K562 (cell line): Measurements from ENCODE around the gene NAXD. TPM values are rescaled to one million over a fixed set of nuclear protein-coding genes. Genes with fewer than 3 reads are reported as not detected.

Experiments used
- ATF7 ChIP-seq: fragments of 450-650 bp; IDR thresholded peaks from 2 replicates; pipeline ENCODE4 v1.7.1; 2014; ENCODE audit warnings: mild to moderate bottlenecking, moderate library complexity
- EP400 ChIP-seq: fragments of 450-650 bp; IDR thresholded peaks from 2 replicates; pipeline ENCODE4 v1.6.1; 2017; ENCODE audit warnings: antibody characterized with exemption, mild to moderate bottlenecking, moderate library complexity
- HDAC1 ChIP-seq, 2 experiments: fragments of 450-650 bp; IDR thresholded peaks; 2 replicates each; pipeline ENCODE4 v1.6.1; 2016 to 2017; ENCODE audit warnings: inconsistent platforms in 1 of 2, mild to moderate bottlenecking in 1 of 2, moderate library complexity in 1 of 2
- KDM2B ChIP-seq: fragments of 250-450 bp; sonication (Bioruptor Pico); IDR thresholded peaks from 2 replicates; pipeline ENCODE4 v1.8.0; 2021; ENCODE audit warnings: mild to moderate bottlenecking, moderate library complexity
- MBD2 ChIP-seq: sonication (generic); IDR thresholded peaks from 2 replicates; pipeline ENCODE4 v1.6.1; 2016; ENCODE audit warnings: low read depth, borderline replicate concordance
- MED1 ChIP-seq: sonication (generic); formaldehyde crosslinking; IDR thresholded peaks from 2 replicates; pipeline ENCODE4 v1.8.1; 2023; ENCODE audit warnings: missing genetic modification reagents, borderline replicate concordance
- MTA3 ChIP-seq: fragments of 450-650 bp; formaldehyde crosslinking; IDR thresholded peaks from 2 replicates; pipeline ENCODE4 v1.6.1; 2017; ENCODE audit warnings: mild to moderate bottlenecking, borderline replicate concordance
- NFATC3 ChIP-seq: fragments of 450-650 bp; IDR thresholded peaks from 2 replicates; pipeline ENCODE4 v1.6.1; 2017; ENCODE audit warnings: mild to moderate bottlenecking
- NFE2 ChIP-seq: IDR thresholded peaks from 2 replicates; pipeline ENCODE4 v1.6.1; 2014; ENCODE audit warnings: antibody characterized with exemption, low read depth
- NR1H2 ChIP-seq: sonication (generic); formaldehyde crosslinking; IDR thresholded peaks from 2 replicates; pipeline ENCODE4 v1.4.0; 2020; ENCODE audit warnings: mild to moderate bottlenecking, missing genetic modification reagents
- RBFOX2 ChIP-seq: fragments of 200-400 bp; formaldehyde crosslinking; IDR thresholded peaks from 2 replicates; pipeline ENCODE4 v1.6.1; 2017; ENCODE audit warnings: low read depth, mild to moderate bottlenecking, low read length, moderate library complexity
- RBM25 ChIP-seq: fragments of 200-400 bp; formaldehyde crosslinking; IDR thresholded peaks from 2 replicates; pipeline ENCODE4 v1.6.1; 2018; ENCODE audit warnings: low read length, low read depth, moderate library complexity; ENCODE audit not compliant: severe bottlenecking
- SREBF1 ChIP-seq: fragments of 150-350 bp; IDR thresholded peaks from 2 replicates; pipeline ENCODE4 v1.6.1; 2014; ENCODE audit warnings: antibody characterized with exemption, low read depth, low read length, borderline replicate concordance
- TBP ChIP-seq: optimal IDR thresholded peaks from 2 replicates; pipeline ENCODE3; 2011; ENCODE audit warnings: low read depth, low read length, improper control_type of control experiment
- XRCC5 ChIP-seq: fragments of 200-400 bp; formaldehyde crosslinking; IDR thresholded peaks from 2 replicates; pipeline ENCODE4 v1.6.1; 2017; ENCODE audit warnings: low read depth, mild to moderate bottlenecking, low read length
- ZNF121 ChIP-seq: sonication (generic); formaldehyde crosslinking; conservative IDR thresholded peaks from 2 replicates; pipeline ENCODE4 v1.8.0; 2022; ENCODE audit warnings: missing genetic modification reagents
- ZNF146 ChIP-seq: IDR thresholded peaks from one replicate; pipeline ENCODE4 v1.6.1; 2018; ENCODE audit warnings: missing compliant biosample characterization; ENCODE audit not compliant: unreplicated experiment
- polyA plus RNA-seq, 8 experiments: library from polyadenylated mRNA; depleted of rRNA in 4 of 8; stranded (reverse) in 5 of 8; unstranded in 3 of 8; fragments of >200 nt; fragmentation: Nextera tagmentation in 2 of 8; fragmentation: Illumina TruSeq in 1 of 8; extraction: Ambion mirVana in 2 of 8; extraction: Trizol in 1 of 8; gene quantifications; 2 replicates each; pipeline versions ENCODE4 v1.2.1 to v1.2.3, GENCODE V29; 2011 to 2014; ENCODE audit warnings: inconsistent platforms in 1 of 8, missing spikeins in 1 of 8
- total RNA-seq, 7 experiments: library from RNA; depleted of rRNA in 6 of 7; stranded (reverse); fragments of >200 nt in 6 of 7; fragmentation: Illumina TruSeq in 2 of 7; extraction: Trizol in 2 of 7; gene quantifications; 2 replicates each; pipeline versions ENCODE4 v1.2.1 to v1.2.3, GENCODE V29; 2011 to 2021; ENCODE audit warnings: low replicate concordance in 1 of 7
- TF ChIP-seq, protein P1 (sequence below): conservative IDR thresholded peaks from 2 replicates; pipeline ENCODE4 v1.6.1; 2011; ENCODE audit warnings: low read depth, mild to moderate bottlenecking, low read length; ENCODE audit not compliant: control insufficient read depth
- TF ChIP-seq, protein P2 (sequence below): fragments of 450-650 bp; formaldehyde crosslinking; IDR thresholded peaks from 2 replicates; pipeline ENCODE4 v1.4.0; 2022; ENCODE audit warnings: mild to moderate bottlenecking, moderate library complexity
- TF ChIP-seq, protein P3 (sequence below): fragments of 250-450 bp; sonication (Bioruptor Pico); IDR thresholded peaks from 2 replicates; pipeline ENCODE4 v1.5.0; 2021
- TF ChIP-seq, protein P4 (sequence below): sonication (generic); formaldehyde crosslinking; IDR thresholded peaks from 2 replicates; pipeline ENCODE4 v1.8.0; 2022; ENCODE audit warnings: missing genetic modification reagents, mild to moderate bottlenecking, moderate library complexity, borderline replicate concordance
- TF ChIP-seq, protein P5 (sequence below): fragments of 200-800 bp; sonication (Bioruptor generic); IDR thresholded peaks from 2 replicates; pipeline ENCODE4 v1.6.1; 2017; ENCODE audit warnings: missing genetic modification characterization, missing compliant biosample characterization

Gene NAXD
- total and polyA plus RNA-seq, 9 of the 15 experiments (the other 6 are each of a cell fraction or from before 2014, with no cell fraction given), result 0.59 to 20.6 (median 13.0) TPM

DNA sequence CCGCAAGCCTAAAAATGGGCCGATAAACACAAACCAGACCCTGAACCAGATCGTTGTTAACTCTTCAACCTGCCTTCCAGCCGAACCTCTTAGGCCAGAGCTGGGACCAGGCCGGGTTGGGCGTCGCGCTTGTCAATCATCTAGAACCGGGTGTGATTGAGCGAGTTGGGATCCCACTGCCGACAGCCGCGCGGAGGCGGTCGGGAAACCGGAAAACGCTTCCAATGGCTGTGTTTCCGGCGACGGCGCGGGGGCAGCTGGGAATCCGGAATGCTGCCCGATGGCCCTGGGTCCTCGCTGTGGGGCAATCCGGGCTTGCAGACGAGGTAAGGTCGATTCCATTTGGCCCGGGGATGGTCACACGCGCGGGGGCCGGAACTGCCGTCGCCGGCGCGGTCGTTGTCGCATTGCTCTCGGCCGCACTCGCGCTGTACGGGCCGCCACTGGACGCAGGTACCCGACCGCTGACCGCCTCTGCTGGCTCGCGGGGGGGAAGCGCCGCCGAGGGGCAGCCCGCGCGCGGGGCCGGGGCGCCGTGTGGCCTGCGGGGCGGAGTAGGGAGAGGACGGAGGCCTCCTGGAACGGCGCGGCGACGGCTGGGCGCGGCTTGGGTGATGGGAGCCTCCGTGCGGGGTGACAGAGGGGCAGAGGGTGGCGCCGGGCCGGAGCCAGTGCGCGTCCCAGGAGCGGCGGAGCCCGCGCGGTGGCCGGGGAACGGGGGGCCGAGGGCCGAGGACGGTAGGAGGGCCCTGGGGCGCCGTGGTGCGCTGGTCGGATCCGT lies at the start of gene NAXD (continued):
- TF ChIP-seq RBFOX2, result peak; percentile 89
- TF ChIP-seq TBP, result peak; percentile 16
- 0 out of 4 replicates have a peak, but pooled peaks of 1 of the 2 experiments have one; percentile 13 for TF ChIP-seq HDAC1 (IDR thresholded peaks at IDR 0.05)
- no peak for TF ChIP-seq SREBF1
- no peak for TF ChIP-seq NFE2
- TF ChIP-seq KDM2B (CRISPR knock-in tag), result no peak
- TF ChIP-seq ZNF121 (CRISPR knock-in tag), result no peak
- TF ChIP-seq, protein P1, sequence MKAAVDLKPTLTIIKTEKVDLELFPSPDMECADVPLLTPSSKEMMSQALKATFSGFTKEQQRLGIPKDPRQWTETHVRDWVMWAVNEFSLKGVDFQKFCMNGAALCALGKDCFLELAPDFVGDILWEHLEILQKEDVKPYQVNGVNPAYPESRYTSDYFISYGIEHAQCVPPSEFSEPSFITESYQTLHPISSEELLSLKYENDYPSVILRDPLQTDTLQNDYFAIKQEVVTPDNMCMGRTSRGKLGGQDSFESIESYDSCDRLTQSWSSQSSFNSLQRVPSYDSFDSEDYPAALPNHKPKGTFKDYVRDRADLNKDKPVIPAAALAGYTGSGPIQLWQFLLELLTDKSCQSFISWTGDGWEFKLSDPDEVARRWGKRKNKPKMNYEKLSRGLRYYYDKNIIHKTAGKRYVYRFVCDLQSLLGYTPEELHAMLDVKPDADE, result peak; percentile 42
- TF ChIP-seq, protein P2, sequence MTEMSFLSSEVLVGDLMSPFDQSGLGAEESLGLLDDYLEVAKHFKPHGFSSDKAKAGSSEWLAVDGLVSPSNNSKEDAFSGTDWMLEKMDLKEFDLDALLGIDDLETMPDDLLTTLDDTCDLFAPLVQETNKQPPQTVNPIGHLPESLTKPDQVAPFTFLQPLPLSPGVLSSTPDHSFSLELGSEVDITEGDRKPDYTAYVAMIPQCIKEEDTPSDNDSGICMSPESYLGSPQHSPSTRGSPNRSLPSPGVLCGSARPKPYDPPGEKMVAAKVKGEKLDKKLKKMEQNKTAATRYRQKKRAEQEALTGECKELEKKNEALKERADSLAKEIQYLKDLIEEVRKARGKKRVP, result no peak
- TF ChIP-seq XRCC5, result peak; percentile 55; the same call in 1 of the 2 replicates
- TF ChIP-seq MTA3, result peak; percentile 44; the same call in 1 of the 2 replicates
- no peak for TF ChIP-seq RBM25
- TF ChIP-seq MBD2, result peak; percentile 54
- TF ChIP-seq MED1, result 0 out of 2 replicates have a peak, but pooled peaks have one; percentile 90
- TF ChIP-seq EP400, result peak; percentile 53; the same call in 1 of the 2 replicates
- TF ChIP-seq, protein P3, sequence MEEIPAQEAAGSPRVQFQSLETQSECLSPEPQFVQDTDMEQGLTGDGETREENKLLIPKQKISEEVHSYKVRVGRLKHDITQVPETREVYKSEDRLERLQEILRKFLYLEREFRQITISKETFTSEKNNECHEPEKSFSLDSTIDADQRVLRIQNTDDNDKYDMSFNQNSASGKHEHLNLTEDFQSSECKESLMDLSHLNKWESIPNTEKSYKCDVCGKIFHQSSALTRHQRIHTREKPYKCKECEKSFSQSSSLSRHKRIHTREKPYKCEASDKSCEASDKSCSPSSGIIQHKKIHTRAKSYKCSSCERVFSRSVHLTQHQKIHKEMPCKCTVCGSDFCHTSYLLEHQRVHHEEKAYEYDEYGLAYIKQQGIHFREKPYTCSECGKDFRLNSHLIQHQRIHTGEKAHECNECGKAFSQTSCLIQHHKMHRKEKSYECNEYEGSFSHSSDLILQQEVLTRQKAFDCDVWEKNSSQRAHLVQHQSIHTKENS (CRISPR knock-in tag), result no peak
- TF ChIP-seq NR1H2 (CRISPR knock-in tag), result no peak
- TF ChIP-seq ZNF146 (CRISPR knock-in tag), result no peak
- peak; percentile 35; the same call in 1 of the 2 replicates for TF ChIP-seq ATF7
- no peak for TF ChIP-seq NFATC3
- TF ChIP-seq, protein P4, sequence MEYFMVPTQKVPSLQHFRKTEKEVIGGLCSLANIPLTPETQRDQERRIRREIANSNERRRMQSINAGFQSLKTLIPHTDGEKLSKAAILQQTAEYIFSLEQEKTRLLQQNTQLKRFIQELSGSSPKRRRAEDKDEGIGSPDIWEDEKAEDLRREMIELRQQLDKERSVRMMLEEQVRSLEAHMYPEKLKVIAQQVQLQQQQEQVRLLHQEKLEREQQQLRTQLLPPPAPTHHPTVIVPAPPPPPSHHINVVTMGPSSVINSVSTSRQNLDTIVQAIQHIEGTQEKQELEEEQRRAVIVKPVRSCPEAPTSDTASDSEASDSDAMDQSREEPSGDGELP, result peak; percentile 76
- TF ChIP-seq, protein P5, sequence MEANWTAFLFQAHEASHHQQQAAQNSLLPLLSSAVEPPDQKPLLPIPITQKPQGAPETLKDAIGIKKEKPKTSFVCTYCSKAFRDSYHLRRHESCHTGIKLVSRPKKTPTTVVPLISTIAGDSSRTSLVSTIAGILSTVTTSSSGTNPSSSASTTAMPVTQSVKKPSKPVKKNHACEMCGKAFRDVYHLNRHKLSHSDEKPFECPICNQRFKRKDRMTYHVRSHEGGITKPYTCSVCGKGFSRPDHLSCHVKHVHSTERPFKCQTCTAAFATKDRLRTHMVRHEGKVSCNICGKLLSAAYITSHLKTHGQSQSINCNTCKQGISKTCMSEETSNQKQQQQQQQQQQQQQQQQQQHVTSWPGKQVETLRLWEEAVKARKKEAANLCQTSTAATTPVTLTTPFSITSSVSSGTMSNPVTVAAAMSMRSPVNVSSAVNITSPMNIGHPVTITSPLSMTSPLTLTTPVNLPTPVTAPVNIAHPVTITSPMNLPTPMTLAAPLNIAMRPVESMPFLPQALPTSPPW, result peak; percentile 72
